ENCODE measurements around the gene NPHS2.

DNA sequence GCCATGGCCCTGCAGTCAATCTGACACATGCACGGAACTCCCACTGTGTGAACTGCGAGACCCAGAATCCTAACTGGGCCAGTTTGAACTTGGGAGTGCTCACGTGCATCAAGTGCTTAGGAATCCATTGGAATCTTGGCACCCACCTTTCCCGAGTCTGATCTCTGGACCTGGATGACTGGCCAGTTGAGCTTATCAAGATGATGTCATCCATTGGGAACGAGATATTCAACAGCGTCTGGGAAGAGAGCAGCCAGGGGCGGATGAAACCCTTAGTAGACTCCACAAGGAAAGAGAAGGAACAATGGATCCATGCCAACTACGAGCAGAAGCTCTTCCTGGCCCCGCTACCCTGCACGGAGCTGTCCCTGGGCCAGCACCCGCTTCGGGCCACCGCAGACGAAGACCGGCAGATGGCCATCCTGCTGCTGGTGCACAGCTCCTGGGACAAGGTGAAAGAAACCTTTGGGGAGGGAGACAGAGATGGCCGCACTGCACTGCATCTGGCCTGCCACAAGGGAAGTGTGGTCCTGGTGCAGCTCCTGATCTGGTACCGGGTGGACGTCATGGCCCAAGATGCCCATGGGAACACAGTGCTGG lies 12.8 kb upstream of the NPHS2 start:
- TF ChIP-seq, protein P1, sequence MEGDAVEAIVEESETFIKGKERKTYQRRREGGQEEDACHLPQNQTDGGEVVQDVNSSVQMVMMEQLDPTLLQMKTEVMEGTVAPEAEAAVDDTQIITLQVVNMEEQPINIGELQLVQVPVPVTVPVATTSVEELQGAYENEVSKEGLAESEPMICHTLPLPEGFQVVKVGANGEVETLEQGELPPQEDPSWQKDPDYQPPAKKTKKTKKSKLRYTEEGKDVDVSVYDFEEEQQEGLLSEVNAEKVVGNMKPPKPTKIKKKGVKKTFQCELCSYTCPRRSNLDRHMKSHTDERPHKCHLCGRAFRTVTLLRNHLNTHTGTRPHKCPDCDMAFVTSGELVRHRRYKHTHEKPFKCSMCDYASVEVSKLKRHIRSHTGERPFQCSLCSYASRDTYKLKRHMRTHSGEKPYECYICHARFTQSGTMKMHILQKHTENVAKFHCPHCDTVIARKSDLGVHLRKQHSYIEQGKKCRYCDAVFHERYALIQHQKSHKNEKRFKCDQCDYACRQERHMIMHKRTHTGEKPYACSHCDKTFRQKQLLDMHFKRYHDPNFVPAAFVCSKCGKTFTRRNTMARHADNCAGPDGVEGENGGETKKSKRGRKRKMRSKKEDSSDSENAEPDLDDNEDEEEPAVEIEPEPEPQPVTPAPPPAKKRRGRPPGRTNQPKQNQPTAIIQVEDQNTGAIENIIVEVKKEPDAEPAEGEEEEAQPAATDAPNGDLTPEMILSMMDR (IDR thresholded peaks at IDR 0.05): no peak
- TF ChIP-seq POLR2A (IDR thresholded peaks at IDR 0.05): no peak

Measured in testis (tissue), 2 donors.